ENCODE results near the gene OR2T5. TPM values are rescaled to one million over a fixed set of nuclear protein-coding genes. Genes with fewer than 3 reads are reported as not detected.
"Not testable (repeated sequence)": the region's sequence is repeated elsewhere in the genome, so short reads cannot be mapped to it uniquely, and the experiment has no call there.

OR2T5 gene
- total RNA-seq = not detected

- not testable (repeated sequence) for DNase-seq
Measured at GRCh38 chr1:248488289-248488688, at the start of gene OR2T5. Gene OR2T5, plus strand, starts transcription at chr1:248488589. Its CDS starts 0 bp downstream, at chr1:248488589.

- not testable (repeated sequence) for DNase-seq
Measured at GRCh38 chr1:248438668-248439067, 49.7 kb upstream of the OR2T5 start.

GRCh38 chr1:248439283-248439682 is 49.1 kb upstream of the OR2T5 start:
- not testable (repeated sequence) for DNase-seq

GRCh38 chr1:248442500-248443277 is 45.7 kb upstream of the OR2T5 start:
- not testable (repeated sequence) for DNase-seq

- DNase-seq = not testable (repeated sequence)
Measured at GRCh38 chr1:248444603-248445002, 43.8 kb upstream of the OR2T5 start.

GRCh38 chr1:248445399-248445798 is 43.0 kb upstream of the OR2T5 start, which contains the start of gene OR2T2:
Gene OR2T2, plus strand, starts transcription at chr1:248445637. Its CDS starts 7,161 bp downstream, at chr1:248452798.
- DNase-seq = not testable (repeated sequence)

- not testable (repeated sequence) for DNase-seq
Measured at GRCh38 chr1:248448409-248449074, 39.8 kb upstream of the OR2T5 start.

- not testable (repeated sequence) for DNase-seq
Measured at GRCh38 chr1:248449821-248450465, 38.4 kb upstream of the OR2T5 start.

GRCh38 chr1:248450466-248451145 is 37.8 kb upstream of the OR2T5 start:
- DNase-seq = not testable (repeated sequence)

- DNase-seq = not testable (repeated sequence)
Measured at GRCh38 chr1:248453619-248454018, 34.8 kb upstream of the OR2T5 start.

GRCh38 chr1:248455045-248455444 is 33.3 kb upstream of the OR2T5 start:
- not testable (repeated sequence) for DNase-seq

- not testable (repeated sequence) for DNase-seq
Measured at GRCh38 chr1:248456635-248457034, 31.8 kb upstream of the OR2T5 start.

- not testable (repeated sequence) for DNase-seq
Measured at GRCh38 chr1:248459117-248459516, 29.3 kb upstream of the OR2T5 start.

- DNase-seq = no peak
Measured at GRCh38 chr1:248471154-248471553, 17.2 kb upstream of the OR2T5 start.

GRCh38 chr1:248472111-248472510 is 16.3 kb upstream of the OR2T5 start:
- not testable (repeated sequence) for DNase-seq

- DNase-seq = not testable (repeated sequence)
Measured at GRCh38 chr1:248473051-248473450, 15.3 kb upstream of the OR2T5 start, which contains the start of gene OR2T3. Gene OR2T3, plus strand, starts transcription at chr1:248473351. Its CDS starts 0 bp downstream, at chr1:248473351.

GRCh38 chr1:248475660-248476059 is 12.7 kb upstream of the OR2T5 start:
- DNase-seq = not testable (repeated sequence)

- DNase-seq = not testable (repeated sequence)
Measured at GRCh38 chr1:248481686-248482579, 6.5 kb upstream of the OR2T5 start.

- not testable (repeated sequence) for DNase-seq
Measured at GRCh38 chr1:248496661-248497060, 8.3 kb downstream of the OR2T5 start.

- not testable (repeated sequence) for DNase-seq
Measured at GRCh38 chr1:248500305-248501035, 12.1 kb downstream of the OR2T5 start.

Measured in tongue (tissue), 2 donors.